Activated B cell treated with CpG ODN at 0.5 μM for 24 hours (primary cell): ENCODE data around the gene CDX1. TPM values are rescaled to one million over a fixed set of nuclear protein-coding genes. Genes with fewer than 3 reads are reported as not detected.

Experiments
- ATAC-seq: fragments of 200-7000 bp; cut with Tn5 transposase; one replicate; pipeline ENCODE4 v1.10.0; 2021; ENCODE audit warnings: low read depth, mild to moderate bottlenecking, moderate library complexity
- CTCF ChIA-PET: fragments of 350-600 bp; sonication (Branson Sonifier 250); formaldehyde crosslinking; loops from one replicate; lab custom pipeline; 2021; ENCODE audit warnings: antibody characterized with exemption; lab: Charles Lee
- POLR2A ChIA-PET: fragments of 350-600 bp; sonication (Branson Sonifier 250); formaldehyde crosslinking; loops from one replicate; lab custom pipeline; 2021; ENCODE audit warnings: antibody characterized with exemption; lab: Charles Lee
- DNase-seq: peaks from one replicate; pipeline ENCODE4 v3.0.0; 2022
- H3K27ac Mint-ChIP-seq: one replicate; pipeline ENCODE4 v1.8.0; 2020; ENCODE audit warnings: mixed read lengths
- H3K27me3 Mint-ChIP-seq: one replicate; pipeline ENCODE4 v1.8.0; 2021; ENCODE audit warnings: mixed read lengths
- H3K36me3 Mint-ChIP-seq: one replicate; pipeline ENCODE4 v1.8.0; 2021; ENCODE audit warnings: low read depth, mixed read lengths
- H3K4me1 Mint-ChIP-seq: one replicate; pipeline ENCODE4 v1.8.0; 2021; ENCODE audit warnings: mixed read lengths
- H3K4me3 Mint-ChIP-seq: one replicate; pipeline ENCODE4 v1.8.0; 2020; ENCODE audit warnings: mild to moderate bottlenecking, mixed read lengths
- H3K9me3 Mint-ChIP-seq: one replicate; pipeline ENCODE4 v1.8.0; 2020; ENCODE audit warnings: mixed read lengths
- CTCF ChIP-seq: fragments of 200-600 bp; IDR thresholded peaks from one replicate; pipeline ENCODE4 v1.8.0; 2022; ENCODE audit warnings: antibody characterized with exemption, mild to moderate bottlenecking
- intact Hi-C: fragments of 100-400 bp; cut with micrococcal nuclease; formaldehyde crosslinking; loops from one replicate; pipeline ENCODE4 v1.15.1; 2024
- total RNA-seq: library from RNA; stranded (reverse); gene quantifications from 2 replicates; pipeline ENCODE4 v1.2.3, GENCODE V29; 2022

CDX1 gene
- total RNA-seq, 1 donor from 2014 or later = not detected

- H3K27ac Mint-ChIP-seq = no peak overlapping the region
- H3K4me1 Mint-ChIP-seq = peaks cover 9% of the 10 kb centered on the region
Observed at GRCh38 chr5:150206779-150207115, 40.2 kb downstream of the CDX1 start.

GRCh38 chr5:150208187-150209098 is 41.9 kb downstream of the CDX1 start:
- no peak for DNase-seq
- Mint-ChIP-seq H3K4me1 (peaks cover 9% of the 10 kb centered on the region), H3K27me3 (peaks cover 26% of the 10 kb centered on the region), H3K27ac (no peak overlapping the region), H3K4me3 (no peak overlapping the region), H3K9me3 (no peaks in the 10 kb centered on the region), H3K36me3 (no peaks in the 10 kb centered on the region)
- intact Hi-C loops = no loop called here
- ATAC-seq = no peak
- no peak for TF ChIP-seq CTCF
- CTCF ChIA-PET = no interaction called here
- POLR2A ChIA-PET = interaction anchor here (0.6 kb wide), 1 partner anchor 159 kb away, joined by 3 read pairs; no protein-coding TSS in a partner anchor

More at GRCh38 chr5:150206779-150207115, 40.2 kb downstream of the CDX1 start:
- TF ChIP-seq CTCF = no peak
- DNase-seq (no peak), ATAC-seq (no peak)
- Mint-ChIP-seq H3K36me3 (no peaks in the 10 kb centered on the region), H3K4me3 (no peak overlapping the region), H3K27me3 (peaks cover 28% of the 10 kb centered on the region), H3K9me3 (no peaks in the 10 kb centered on the region)
- ChIA-PET POLR2A (no interaction called here), CTCF (no interaction called here)
- intact Hi-C loops = no loop called here

GRCh38 chr5:150209099-150209635 is 42.6 kb downstream of the CDX1 start:
- no peak for TF ChIP-seq CTCF
- ChIA-PET POLR2A (no interaction called here), CTCF (no interaction called here)
- no peaks in the 10 kb centered on the region for H3K36me3 Mint-ChIP-seq
- no peak overlapping the region for H3K4me3 Mint-ChIP-seq
- H3K27me3 Mint-ChIP-seq = peaks cover 26% of the 10 kb centered on the region
- H3K9me3 Mint-ChIP-seq = no peaks in the 10 kb centered on the region
- intact Hi-C loops = no loop called here
- DNase-seq (no peak), ATAC-seq (no peak)
- H3K27ac Mint-ChIP-seq = no peak overlapping the region
- H3K4me1 Mint-ChIP-seq = peaks cover 9% of the 10 kb centered on the region

- ATAC-seq (no peak), DNase-seq (no peak)
- TF ChIP-seq CTCF = no peak
- ChIA-PET POLR2A (no interaction called here), CTCF (no interaction called here)
- Mint-ChIP-seq H3K27ac (no peak overlapping the region), H3K27me3 (peaks cover 26% of the 10 kb centered on the region), H3K36me3 (no peaks in the 10 kb centered on the region), H3K4me3 (no peak overlapping the region), H3K4me1 (peaks cover 9% of the 10 kb centered on the region), H3K9me3 (no peaks in the 10 kb centered on the region)
- intact Hi-C loops = no loop called here
Observed at GRCh38 chr5:150210644-150211043, 44.1 kb downstream of the CDX1 start.

GRCh38 chr5:150211156-150212030 is 44.8 kb downstream of the CDX1 start:
- intact Hi-C loops = no loop called here
- DNase-seq (no peak), ATAC-seq (no peak)
- CTCF ChIA-PET = no interaction called here
- Mint-ChIP-seq H3K27ac (no peak overlapping the region), H3K36me3 (no peaks in the 10 kb centered on the region), H3K9me3 (no peaks in the 10 kb centered on the region), H3K27me3 (peaks cover 26% of the 10 kb centered on the region), H3K4me3 (no peak overlapping the region), H3K4me1 (peaks cover 9% of the 10 kb centered on the region)
- no peak for TF ChIP-seq CTCF
- POLR2A ChIA-PET = no interaction called here
